ENCODE results near the gene SCN1A. TPM values are rescaled to one million over a fixed set of nuclear protein-coding genes. Genes with fewer than 3 reads are reported as not detected.

The SCN1A gene
- total and polyA plus RNA-seq, 2 of the 13 experiments (the other 11 are each of a cell fraction or from before 2014, with no cell fraction given) = 19.9 to 39.4 TPM

- TF ChIP-seq ZNF616 (CRISPR knock-in tag; IDR thresholded peaks at IDR 0.05; ENCODE audit: low read depth) = peak; percentile 80; the same call in 1 of the 2 replicates
- TF ChIP-seq XBP1 (CRISPR knock-in tag; IDR thresholded peaks at IDR 0.05) = no peak
- TF ChIP-seq ZNF546 (CRISPR knock-in tag; conservative IDR thresholded peaks at IDR 0.05) = no peak
- TF ChIP-seq MATR3 (CRISPR knock-in tag; IDR thresholded peaks at IDR 0.05) = no peak
- peak; percentile 37; the same call in 1 of the 2 replicates for TF ChIP-seq CENPBD1 (CRISPR knock-in tag; IDR thresholded peaks at IDR 0.05; ENCODE audit: borderline replicate concordance, low read depth)
- no peak for TF ChIP-seq ZUFSP (CRISPR knock-in tag; IDR thresholded peaks at IDR 0.05; ENCODE audit: borderline replicate concordance)
- TF ChIP-seq ZGPAT (CRISPR knock-in tag; IDR thresholded peaks at IDR 0.05) = peak; percentile 92
- TF ChIP-seq TOPORS (CRISPR knock-in tag; IDR thresholded peaks at IDR 0.05) = peak; percentile 94
- TF ChIP-seq ZNF180 (CRISPR knock-in tag; IDR thresholded peaks at IDR 0.05; ENCODE audit: borderline replicate concordance, low read depth) = no peak
- TF ChIP-seq ZNF775 (CRISPR knock-in tag; IDR thresholded peaks at IDR 0.05; ENCODE audit: borderline replicate concordance) = no peak
- 0 out of 2 replicates have a peak, but pooled peaks have one; percentile 66 for TF ChIP-seq ZNF33B (CRISPR knock-in tag; IDR thresholded peaks at IDR 0.05)
- peak; percentile 93 for TF ChIP-seq BRF2 (CRISPR knock-in tag; IDR thresholded peaks at IDR 0.05)
- peak; percentile 14 to 82; a peak in 3 of 4 replicates for TF ChIP-seq KLF16 (CRISPR knock-in tag; IDR thresholded peaks at IDR 0.05)
- TF ChIP-seq ZHX1 (CRISPR knock-in tag; IDR thresholded peaks at IDR 0.05; ENCODE audit: low read depth) = peak; percentile 69; the same call in 1 of the 2 replicates
- no peak for TF ChIP-seq ZMAT5 (CRISPR knock-in tag; IDR thresholded peaks at IDR 0.05; ENCODE audit: borderline replicate concordance, low read depth)
- TF ChIP-seq ZNF143 (CRISPR knock-in tag; IDR thresholded peaks at IDR 0.05) = no peak
- no peak for TF ChIP-seq ELK4 (CRISPR knock-in tag; IDR thresholded peaks at IDR 0.05; ENCODE audit: borderline replicate concordance)
- no peak for TF ChIP-seq CCAR2 (optimal IDR thresholded peaks at IDR 0.05; ENCODE audit: low read depth, low read length)
These were observed 173.9 kb downstream of the SCN1A start, which contains the start of gene TTC21B (continued) for GRCh38 chr2:165953655-165954606.
